NOMO-1 treated with dmso at 0.1 percent for 144 hours (cell line): ENCODE measurements around the gene KCNIP3.
"Not testable (repeated sequence)": the region's sequence is repeated elsewhere in the genome, so short reads cannot be mapped to it uniquely, and the experiment has no call there.

Experiments used
- DNase-seq: peaks from one replicate; lab custom pipeline; 2025; ENCODE audit not compliant: unreplicated experiment; lab: John Stamatoyannopoulos, UW

Gene KCNIP3

GRCh38 chr2:95382686-95383634 is 85.8 kb downstream of the KCNIP3 start:
- no peak for DNase-seq

- no peak for DNase-seq
Measured at GRCh38 chr2:95383635-95384027, 86.5 kb downstream of the KCNIP3 start.

- DNase-seq = no peak
Measured at GRCh38 chr2:95384854-95385569, 87.9 kb downstream of the KCNIP3 start.

GRCh38 chr2:95385570-95385984 is 88.4 kb downstream of the KCNIP3 start:
- no peak for DNase-seq

- no peak for DNase-seq
Measured at GRCh38 chr2:95386031-95386430, 88.9 kb downstream of the KCNIP3 start.

GRCh38 chr2:95387358-95387757 is 90.2 kb downstream of the KCNIP3 start:
- DNase-seq = no peak

GRCh38 chr2:95388091-95388692 is 91.0 kb downstream of the KCNIP3 start:
- DNase-seq = no peak

GRCh38 chr2:95388856-95389244 is 91.7 kb downstream of the KCNIP3 start:
- no peak for DNase-seq

GRCh38 chr2:95389245-95390119 is 92.3 kb downstream of the KCNIP3 start:
- DNase-seq = no peak

- DNase-seq = no peak
Measured at GRCh38 chr2:95390272-95390880, 93.2 kb downstream of the KCNIP3 start.

- DNase-seq = no peak
Measured at GRCh38 chr2:95390881-95391321, 93.8 kb downstream of the KCNIP3 start.

GRCh38 chr2:95391641-95392310 is 94.6 kb downstream of the KCNIP3 start:
- no peak for DNase-seq

GRCh38 chr2:95392320-95392719 is 95.2 kb downstream of the KCNIP3 start:
- no peak for DNase-seq

- no peak for DNase-seq
Measured at GRCh38 chr2:95392730-95393455, 95.7 kb downstream of the KCNIP3 start.

GRCh38 chr2:95393901-95394300 is 96.8 kb downstream of the KCNIP3 start:
- no peak for DNase-seq

GRCh38 chr2:95399061-95399460 is 101.9 kb downstream of the KCNIP3 start:
- no peak for DNase-seq

- no peak for DNase-seq
Measured at GRCh38 chr2:95401480-95401879, 104.3 kb downstream of the KCNIP3 start.

- DNase-seq = not testable (repeated sequence)
Measured at GRCh38 chr2:95402004-95402369, 104.8 kb downstream of the KCNIP3 start.
